ENCODE data around the gene RGS12. TPM values are rescaled to one million over a fixed set of nuclear protein-coding genes. Genes with fewer than 3 reads are reported as not detected.

The RGS12 gene
- total and polyA plus RNA-seq, 2 of the 13 experiments (the other 11 are each of a cell fraction or from before 2014, with no cell fraction given), result 21.0 to 27.7 TPM

DNA sequence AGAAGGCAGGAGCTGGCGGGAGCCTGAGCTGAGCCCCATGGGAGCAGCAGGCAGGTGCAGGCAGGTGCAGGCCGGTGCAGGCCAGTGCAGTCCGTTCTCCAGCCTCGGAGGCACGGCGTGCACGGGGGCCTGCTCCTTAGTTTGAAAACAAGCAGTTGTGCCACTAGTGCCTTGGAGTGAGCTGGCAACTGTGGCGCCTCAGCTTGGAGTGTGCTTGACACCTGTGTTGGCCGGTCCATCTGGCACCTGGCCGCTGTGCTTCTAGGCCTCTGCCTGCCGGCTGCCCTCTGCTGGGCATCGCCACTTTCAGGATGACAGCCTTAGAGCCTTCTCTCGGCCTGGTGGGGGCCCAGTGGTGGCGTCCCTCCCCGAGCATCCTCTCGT lies 47.9 kb downstream of the RGS12 start:
- Histone ChIP-seq H3K9ac (ENCODE audit: insufficient read depth, low read depth, low read length) (no peak overlapping the region), H3K4me1 (ENCODE audit: insufficient read depth, low read length) (peaks cover 27% of the 10 kb centered on the region), H2AFZ (ENCODE audit: low read length) (no peak overlapping the region), H3K79me2 (ENCODE audit: insufficient read depth, low read length) (peaks cover 7% of the 10 kb centered on the region), H3K27me3 (ENCODE audit: control insufficient read depth in 1 of 2, insufficient read depth in 2 of 2, low read length in 2 of 2) (no peaks in the 10 kb centered on the region), H3K36me3 (replicated peaks in 1 of 2; ENCODE audit: control insufficient read depth in 1 of 2, insufficient read depth in 2 of 2, low read length in 2 of 2) (peaks cover 4 to 11% of the 10 kb centered on the region in 2 experiments; a peak in 2 of 5 replicates), H3K4me2 (ENCODE audit: low read depth, low read length) (no peak overlapping the region), H3K27ac (ENCODE audit: extremely low read length, insufficient read depth, low read length) (no peak overlapping the region), H4K20me1 (ENCODE audit: insufficient read depth, low read length) (no peaks in the 10 kb centered on the region), H3K9me3 (ENCODE audit: low read length) (no peaks in the 10 kb centered on the region), H3K4me3 (replicated peaks in 1 of 3; ENCODE audit: insufficient read depth in 1 of 3, low read depth in 2 of 3, low read length in 3 of 3) (no peak overlapping the region)
- FAIRE-seq (no peak), DNase-seq (ENCODE audit: low spot score) (no peak), ATAC-seq (peak; percentile 49)
- CTCF ChIA-PET (ENCODE audit: low intra/inter-chr PET ratio, low total read pairs), result no interaction called here
- POLR2A ChIA-PET, result no interaction called here
- no TSS peak for BruUV-seq (replicated peaks)
- WGBS (ENCODE audit: low lambda C conversion rate), result 86% methylated on average over 5 of the region's 16 CpGs
- intact Hi-C loops (cut with micrococcal nuclease; ENCODE audit: unreplicated experiment) (no loop called here), in situ Hi-C loops (cut with HindIII; ENCODE audit: extremely low pct_ligation_motif_present, low pct_unique_long_range_greater_than_20kb) (no loop called here)
- TF ChIP-seq, protein P1, sequence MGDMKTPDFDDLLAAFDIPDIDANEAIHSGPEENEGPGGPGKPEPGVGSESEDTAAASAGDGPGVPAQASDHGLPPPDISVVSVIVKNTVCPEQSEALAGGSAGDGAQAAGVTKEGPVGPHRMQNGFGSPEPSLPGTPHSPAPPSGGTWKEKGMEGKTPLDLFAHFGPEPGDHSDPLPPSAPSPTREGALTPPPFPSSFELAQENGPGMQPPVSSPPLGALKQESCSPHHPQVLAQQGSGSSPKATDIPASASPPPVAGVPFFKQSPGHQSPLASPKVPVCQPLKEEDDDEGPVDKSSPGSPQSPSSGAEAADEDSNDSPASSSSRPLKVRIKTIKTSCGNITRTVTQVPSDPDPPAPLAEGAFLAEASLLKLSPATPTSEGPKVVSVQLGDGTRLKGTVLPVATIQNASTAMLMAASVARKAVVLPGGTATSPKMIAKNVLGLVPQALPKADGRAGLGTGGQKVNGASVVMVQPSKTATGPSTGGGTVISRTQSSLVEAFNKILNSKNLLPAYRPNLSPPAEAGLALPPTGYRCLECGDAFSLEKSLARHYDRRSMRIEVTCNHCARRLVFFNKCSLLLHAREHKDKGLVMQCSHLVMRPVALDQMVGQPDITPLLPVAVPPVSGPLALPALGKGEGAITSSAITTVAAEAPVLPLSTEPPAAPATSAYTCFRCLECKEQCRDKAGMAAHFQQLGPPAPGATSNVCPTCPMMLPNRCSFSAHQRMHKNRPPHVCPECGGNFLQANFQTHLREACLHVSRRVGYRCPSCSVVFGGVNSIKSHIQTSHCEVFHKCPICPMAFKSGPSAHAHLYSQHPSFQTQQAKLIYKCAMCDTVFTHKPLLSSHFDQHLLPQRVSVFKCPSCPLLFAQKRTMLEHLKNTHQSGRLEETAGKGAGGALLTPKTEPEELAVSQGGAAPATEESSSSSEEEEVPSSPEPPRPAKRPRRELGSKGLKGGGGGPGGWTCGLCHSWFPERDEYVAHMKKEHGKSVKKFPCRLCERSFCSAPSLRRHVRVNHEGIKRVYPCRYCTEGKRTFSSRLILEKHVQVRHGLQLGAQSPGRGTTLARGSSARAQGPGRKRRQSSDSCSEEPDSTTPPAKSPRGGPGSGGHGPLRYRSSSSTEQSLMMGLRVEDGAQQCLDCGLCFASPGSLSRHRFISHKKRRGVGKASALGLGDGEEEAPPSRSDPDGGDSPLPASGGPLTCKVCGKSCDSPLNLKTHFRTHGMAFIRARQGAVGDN (CRISPR knock-in tag; IDR thresholded peaks at IDR 0.05), result peak; percentile 53
- no peak for TF ChIP-seq CBX2 (IDR thresholded peaks at IDR 0.05; ENCODE audit: low read depth, low read length)
- TF ChIP-seq CBX2 (CRISPR knock-in tag; IDR thresholded peaks at IDR 0.05; ENCODE audit: low read depth), result no peak
- no peak for TF ChIP-seq ZNF790 (CRISPR knock-in tag; IDR thresholded peaks at IDR 0.05; ENCODE audit: borderline replicate concordance)
- peak; percentile 48; the same call in 1 of the 2 replicates for TF ChIP-seq HNRNPL (IDR thresholded peaks at IDR 0.05; ENCODE audit: low read depth, low read length)
- TF ChIP-seq, protein P2, sequence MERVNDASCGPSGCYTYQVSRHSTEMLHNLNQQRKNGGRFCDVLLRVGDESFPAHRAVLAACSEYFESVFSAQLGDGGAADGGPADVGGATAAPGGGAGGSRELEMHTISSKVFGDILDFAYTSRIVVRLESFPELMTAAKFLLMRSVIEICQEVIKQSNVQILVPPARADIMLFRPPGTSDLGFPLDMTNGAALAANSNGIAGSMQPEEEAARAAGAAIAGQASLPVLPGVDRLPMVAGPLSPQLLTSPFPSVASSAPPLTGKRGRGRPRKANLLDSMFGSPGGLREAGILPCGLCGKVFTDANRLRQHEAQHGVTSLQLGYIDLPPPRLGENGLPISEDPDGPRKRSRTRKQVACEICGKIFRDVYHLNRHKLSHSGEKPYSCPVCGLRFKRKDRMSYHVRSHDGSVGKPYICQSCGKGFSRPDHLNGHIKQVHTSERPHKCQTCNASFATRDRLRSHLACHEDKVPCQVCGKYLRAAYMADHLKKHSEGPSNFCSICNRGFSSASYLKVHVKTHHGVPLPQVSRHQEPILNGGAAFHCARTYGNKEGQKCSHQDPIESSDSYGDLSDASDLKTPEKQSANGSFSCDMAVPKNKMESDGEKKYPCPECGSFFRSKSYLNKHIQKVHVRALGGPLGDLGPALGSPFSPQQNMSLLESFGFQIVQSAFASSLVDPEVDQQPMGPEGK (CRISPR knock-in tag; IDR thresholded peaks at IDR 0.05), result peak; percentile 74
- TF ChIP-seq ZFY (CRISPR knock-in tag; IDR thresholded peaks at IDR 0.05), result 0 out of 2 replicates have a peak, but pooled peaks have one; percentile 25
- TF ChIP-seq PHF8 (CRISPR knock-in tag; IDR thresholded peaks at IDR 0.05), result no peak
- no peak for TF ChIP-seq MIER3 (CRISPR knock-in tag; IDR thresholded peaks at IDR 0.05; ENCODE audit: borderline replicate concordance)
- TF ChIP-seq KDM5B (CRISPR knock-in tag; IDR thresholded peaks at IDR 0.05; ENCODE audit: borderline replicate concordance), result no peak
- TF ChIP-seq, protein P3, sequence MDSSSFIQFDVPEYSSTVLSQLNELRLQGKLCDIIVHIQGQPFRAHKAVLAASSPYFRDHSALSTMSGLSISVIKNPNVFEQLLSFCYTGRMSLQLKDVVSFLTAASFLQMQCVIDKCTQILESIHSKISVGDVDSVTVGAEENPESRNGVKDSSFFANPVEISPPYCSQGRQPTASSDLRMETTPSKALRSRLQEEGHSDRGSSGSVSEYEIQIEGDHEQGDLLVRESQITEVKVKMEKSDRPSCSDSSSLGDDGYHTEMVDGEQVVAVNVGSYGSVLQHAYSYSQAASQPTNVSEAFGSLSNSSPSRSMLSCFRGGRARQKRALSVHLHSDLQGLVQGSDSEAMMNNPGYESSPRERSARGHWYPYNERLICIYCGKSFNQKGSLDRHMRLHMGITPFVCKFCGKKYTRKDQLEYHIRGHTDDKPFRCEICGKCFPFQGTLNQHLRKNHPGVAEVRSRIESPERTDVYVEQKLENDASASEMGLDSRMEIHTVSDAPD (CRISPR knock-in tag; IDR thresholded peaks at IDR 0.05), result no peak
- TF ChIP-seq, protein P4, sequence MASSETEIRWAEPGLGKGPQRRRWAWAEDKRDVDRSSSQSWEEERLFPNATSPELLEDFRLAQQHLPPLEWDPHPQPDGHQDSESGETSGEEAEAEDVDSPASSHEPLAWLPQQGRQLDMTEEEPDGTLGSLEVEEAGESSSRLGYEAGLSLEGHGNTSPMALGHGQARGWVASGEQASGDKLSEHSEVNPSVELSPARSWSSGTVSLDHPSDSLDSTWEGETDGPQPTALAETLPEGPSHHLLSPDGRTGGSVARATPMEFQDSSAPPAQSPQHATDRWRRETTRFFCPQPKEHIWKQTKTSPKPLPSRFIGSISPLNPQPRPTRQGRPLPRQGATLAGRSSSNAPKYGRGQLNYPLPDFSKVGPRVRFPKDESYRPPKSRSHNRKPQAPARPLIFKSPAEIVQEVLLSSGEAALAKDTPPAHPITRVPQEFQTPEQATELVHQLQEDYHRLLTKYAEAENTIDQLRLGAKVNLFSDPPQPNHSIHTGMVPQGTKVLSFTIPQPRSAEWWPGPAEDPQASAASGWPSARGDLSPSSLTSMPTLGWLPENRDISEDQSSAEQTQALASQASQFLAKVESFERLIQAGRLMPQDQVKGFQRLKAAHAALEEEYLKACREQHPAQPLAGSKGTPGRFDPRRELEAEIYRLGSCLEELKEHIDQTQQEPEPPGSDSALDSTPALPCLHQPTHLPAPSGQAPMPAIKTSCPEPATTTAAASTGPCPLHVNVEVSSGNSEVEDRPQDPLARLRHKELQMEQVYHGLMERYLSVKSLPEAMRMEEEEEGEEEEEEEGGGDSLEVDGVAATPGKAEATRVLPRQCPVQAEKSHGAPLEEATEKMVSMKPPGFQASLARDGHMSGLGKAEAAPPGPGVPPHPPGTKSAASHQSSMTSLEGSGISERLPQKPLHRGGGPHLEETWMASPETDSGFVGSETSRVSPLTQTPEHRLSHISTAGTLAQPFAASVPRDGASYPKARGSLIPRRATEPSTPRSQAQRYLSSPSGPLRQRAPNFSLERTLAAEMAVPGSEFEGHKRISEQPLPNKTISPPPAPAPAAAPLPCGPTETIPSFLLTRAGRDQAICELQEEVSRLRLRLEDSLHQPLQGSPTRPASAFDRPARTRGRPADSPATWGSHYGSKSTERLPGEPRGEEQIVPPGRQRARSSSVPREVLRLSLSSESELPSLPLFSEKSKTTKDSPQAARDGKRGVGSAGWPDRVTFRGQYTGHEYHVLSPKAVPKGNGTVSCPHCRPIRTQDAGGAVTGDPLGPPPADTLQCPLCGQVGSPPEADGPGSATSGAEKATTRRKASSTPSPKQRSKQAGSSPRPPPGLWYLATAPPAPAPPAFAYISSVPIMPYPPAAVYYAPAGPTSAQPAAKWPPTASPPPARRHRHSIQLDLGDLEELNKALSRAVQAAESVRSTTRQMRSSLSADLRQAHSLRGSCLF (CRISPR knock-in tag; IDR thresholded peaks at IDR 0.05; ENCODE audit: borderline replicate concordance), result no peak

All from HepG2 (cell line).